ENCODE data around the gene KRT38.

Gene KRT38

DNA sequence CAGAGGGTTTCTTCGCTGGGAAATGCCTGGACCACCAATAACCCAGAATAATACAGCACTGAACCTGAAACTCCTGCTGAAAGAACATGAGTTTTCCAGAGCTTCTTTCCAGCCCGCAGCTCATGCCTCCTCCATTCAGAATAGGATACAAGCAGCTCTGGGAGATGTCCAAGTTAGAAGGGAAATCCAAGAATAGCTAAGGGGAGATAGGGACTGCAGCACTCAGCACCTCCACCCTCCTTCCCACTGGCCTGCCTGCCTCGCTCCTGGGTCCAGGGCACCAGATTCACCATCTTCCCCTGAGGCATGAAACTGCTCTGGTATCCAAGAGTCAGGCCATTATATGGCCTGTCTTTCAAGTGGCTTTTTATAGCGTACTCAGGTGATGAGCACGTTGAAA, 47.5 kb downstream of the KRT38 start:
- no peak for DNase-seq

DNA sequence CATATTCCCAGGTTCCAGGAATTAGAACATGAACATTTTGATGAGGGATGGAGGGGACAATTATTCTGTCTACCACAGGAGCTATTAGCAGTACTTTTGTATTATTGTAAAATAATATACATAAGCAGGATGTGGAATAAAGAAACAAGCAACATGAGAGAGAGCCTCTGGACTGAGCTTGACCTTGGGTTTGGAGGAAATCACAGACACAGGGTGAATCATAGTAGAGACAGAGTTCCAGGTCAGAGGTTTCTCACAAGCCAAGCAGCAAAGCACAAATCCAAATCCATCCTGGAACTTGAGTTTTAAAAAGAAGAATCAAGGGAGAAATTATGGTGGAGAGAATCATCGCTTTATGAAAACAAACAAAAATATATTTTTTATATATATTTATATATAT, 48.5 kb downstream of the KRT38 start:
- no peak for DNase-seq

DNA sequence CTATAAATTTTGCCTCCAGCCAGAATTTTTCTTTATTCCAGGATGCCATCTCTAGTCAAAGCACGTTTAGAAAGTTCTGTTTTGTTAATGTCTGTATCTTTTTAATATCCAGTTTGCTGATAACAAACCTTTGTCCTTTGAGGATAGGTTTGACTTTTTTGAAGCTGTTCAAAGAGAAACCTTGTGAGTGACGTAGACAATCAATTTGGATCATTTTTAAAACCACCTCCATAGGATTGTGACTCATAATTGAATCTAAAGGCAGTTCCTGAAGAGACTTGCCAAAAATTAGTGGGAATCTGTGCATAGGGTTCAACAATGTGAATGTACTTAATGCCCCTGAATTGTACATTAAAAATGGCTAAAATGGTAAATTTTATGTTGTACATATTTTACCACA, 49.2 kb downstream of the KRT38 start:
- no peak for DNase-seq

DNA sequence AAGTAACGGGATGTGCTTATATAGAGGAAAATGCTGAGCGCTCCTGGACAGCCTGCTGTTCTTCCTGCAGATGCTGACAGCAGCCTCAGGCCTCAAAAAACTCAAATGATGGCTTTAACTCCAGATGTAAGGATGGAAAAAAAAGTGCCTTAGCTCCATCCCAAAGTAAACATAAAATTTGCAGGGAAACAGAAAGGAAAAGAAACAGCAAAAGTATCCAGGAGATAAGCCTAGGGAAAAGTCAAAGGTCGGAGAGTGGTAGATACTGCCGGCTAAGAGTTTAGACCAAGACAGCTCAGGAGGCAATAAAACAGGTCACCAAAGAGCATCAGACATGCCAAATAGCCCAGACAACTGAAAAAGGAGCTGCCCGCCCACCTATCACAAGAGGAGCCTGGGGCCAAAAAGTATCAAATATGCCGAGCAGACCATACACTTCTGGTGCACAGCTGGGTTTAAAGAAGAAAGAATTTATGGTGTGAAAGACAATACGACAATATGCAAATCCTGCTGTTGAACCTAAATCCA, 50.3 kb downstream of the KRT38 start:
- DNase-seq: no peak

DNA sequence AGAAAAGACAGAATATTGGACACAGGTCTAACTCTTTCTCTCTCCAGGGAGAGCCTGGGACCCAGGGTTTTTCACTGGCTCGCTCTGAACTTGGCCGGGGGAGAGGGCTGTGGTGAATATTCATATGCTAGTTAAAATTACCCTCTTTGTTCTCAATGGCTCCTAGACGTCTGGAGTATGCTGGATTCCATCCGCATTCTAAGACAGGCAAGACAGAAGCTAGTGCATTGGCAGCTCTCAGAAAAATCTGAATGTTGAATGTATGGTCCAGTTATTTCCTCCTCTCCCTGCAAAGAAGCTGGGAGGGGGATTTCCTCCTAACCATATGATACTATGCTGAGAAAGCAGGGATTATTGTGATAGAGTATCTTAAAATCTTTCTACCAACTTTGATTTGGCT, 53.1 kb downstream of the KRT38 start:
- DNase-seq: no peak

DNA sequence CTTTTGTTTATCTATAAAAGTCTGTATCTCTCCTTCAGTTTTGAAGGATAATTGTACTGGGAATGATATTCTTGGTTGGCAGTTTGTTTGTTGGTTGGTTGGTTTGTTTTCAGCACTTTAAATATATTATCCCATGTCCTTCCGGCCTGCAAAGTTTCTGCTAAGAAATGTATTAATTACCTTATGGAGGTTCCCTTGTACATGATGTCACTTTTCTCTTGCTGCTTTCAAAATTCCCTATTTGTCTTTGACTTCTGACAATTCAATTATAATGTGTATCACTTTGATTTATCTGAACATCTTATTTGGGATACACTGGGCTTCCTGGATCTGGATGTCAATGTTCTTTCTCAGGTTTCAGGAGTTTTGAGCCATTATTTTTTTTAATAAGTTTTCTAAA, 54.6 kb downstream of the KRT38 start:
- DNase-seq: no peak

Data from suppressor macrophage treated with lipopolysaccharide for 4 hours (primary cell).